B cell (primary cell): ENCODE measurements around the gene RSU1.

Source experiments
- CTCF ChIP-seq: fragments of 200-600 bp; IDR thresholded peaks from one replicate; pipeline ENCODE4 v1.8.0; 2022; ENCODE audit warnings: antibody characterized with exemption, mild to moderate bottlenecking
- EZH2 ChIP-seq: IDR thresholded peaks from 2 replicates; pipeline ENCODE4 v1.6.1; 2012; ENCODE audit warnings: borderline replicate concordance, low read depth, mild to moderate bottlenecking, moderate library complexity, low read length; ENCODE audit not compliant: insufficient read depth, poor library complexity, severe bottlenecking

- TF ChIP-seq CTCF, result no peak
- no peak for TF ChIP-seq EZH2
These were observed 137.7 kb downstream of the RSU1 start for GRCh38 chr10:16679511-16679910.
